SK-N-SH treated with all-trans-retinoic acid at 6 μM for 48 hours (cell line): ENCODE results near the gene STK39.

ENCODE experiments used
- ATAC-seq: fragments of 200-7000 bp; cut with Tn5 transposase; 3 replicates; pipeline ENCODE4 v1.9.1; 2020; ENCODE audit warnings: mild to moderate bottlenecking, moderate library complexity
- ARNTL ChIP-seq: fragments of 450-650 bp; formaldehyde crosslinking; IDR thresholded peaks from 2 replicates; pipeline ENCODE4 v1.5.0; 2020; ENCODE audit warnings: low read depth, mild to moderate bottlenecking, moderate library complexity, borderline replicate concordance
- BACH2 ChIP-seq: fragments of 250-450 bp; sonication (Bioruptor Pico); IDR thresholded peaks from 2 replicates; pipeline ENCODE4 v1.9.0; 2021; ENCODE audit warnings: mild to moderate bottlenecking, borderline replicate concordance
- CSDC2 ChIP-seq: fragments of 250-450 bp; sonication (Bioruptor Pico); IDR thresholded peaks from 2 replicates; pipeline ENCODE4 v1.5.0; 2020; ENCODE audit warnings: mild to moderate bottlenecking, moderate library complexity
- CSRNP3 ChIP-seq: fragments of 250-450 bp; sonication (Bioruptor Pico); IDR thresholded peaks from 2 replicates; pipeline ENCODE4 v1.5.1; 2021; ENCODE audit warnings: mild to moderate bottlenecking, moderate library complexity
- GLIS3 ChIP-seq: fragments of 250-450 bp; sonication (Bioruptor Pico); IDR thresholded peaks from 2 replicates; pipeline ENCODE4 v1.5.0; 2020; ENCODE audit warnings: mild to moderate bottlenecking, moderate library complexity
- ISL1 ChIP-seq: fragments of 250-450 bp; sonication (Bioruptor Pico); IDR thresholded peaks from 2 replicates; pipeline ENCODE4 v2.1.2; 2022; ENCODE audit warnings: mild to moderate bottlenecking, moderate library complexity
- OSR1 ChIP-seq: fragments of 250-450 bp; sonication (Bioruptor Pico); IDR thresholded peaks from 2 replicates; pipeline ENCODE4 v1.8.0; 2022; ENCODE audit warnings: moderate library complexity, mild to moderate bottlenecking, inconsistent platforms
- PATZ1 ChIP-seq: fragments of 250-450 bp; sonication (Bioruptor Pico); IDR thresholded peaks from 2 replicates; pipeline ENCODE4 v1.8.0; 2020; ENCODE audit warnings: mild to moderate bottlenecking, moderate library complexity, borderline replicate concordance
- PPARA ChIP-seq: fragments of 250-450 bp; sonication (Bioruptor Pico); IDR thresholded peaks from 2 replicates; pipeline ENCODE4 v1.5.0; 2020; ENCODE audit warnings: mild to moderate bottlenecking, borderline replicate concordance
- RARB ChIP-seq: fragments of 250-450 bp; sonication (Bioruptor Pico); IDR thresholded peaks from 2 replicates; pipeline ENCODE4 v1.8.0; 2021; ENCODE audit warnings: mild to moderate bottlenecking, moderate library complexity
- SNAI2 ChIP-seq: fragments of 250-450 bp; sonication (Bioruptor Pico); IDR thresholded peaks from 2 replicates; pipeline ENCODE4 v1.5.0; 2020; ENCODE audit warnings: mild to moderate bottlenecking, moderate library complexity
- TCF4 ChIP-seq: fragments of 250-450 bp; sonication (Bioruptor Pico); IDR thresholded peaks from 2 replicates; pipeline ENCODE4 v1.8.0; 2021; ENCODE audit warnings: mild to moderate bottlenecking, moderate library complexity, borderline replicate concordance
- TOX ChIP-seq: fragments of 250-450 bp; sonication (Bioruptor Pico); IDR thresholded peaks from 2 replicates; pipeline ENCODE4 v1.8.0; 2021; ENCODE audit warnings: mild to moderate bottlenecking, moderate library complexity, borderline replicate concordance
- ZC3H10 ChIP-seq: fragments of 250-450 bp; sonication (Bioruptor Pico); IDR thresholded peaks from 2 replicates; pipeline ENCODE4 v1.5.1; 2021; ENCODE audit warnings: mild to moderate bottlenecking, moderate library complexity
- ZFP3 ChIP-seq: fragments of 250-450 bp; sonication (Bioruptor Pico); IDR thresholded peaks from 2 replicates; pipeline ENCODE4 v1.5.0; 2020; ENCODE audit warnings: mild to moderate bottlenecking, moderate library complexity
- ZFP30 ChIP-seq: fragments of 450-650 bp; formaldehyde crosslinking; IDR thresholded peaks from 2 replicates; pipeline ENCODE4 v1.5.0; 2022; ENCODE audit warnings: mild to moderate bottlenecking, moderate library complexity
- ZNF565 ChIP-seq: fragments of 450-650 bp; formaldehyde crosslinking; conservative IDR thresholded peaks from 2 replicates; pipeline ENCODE4 v1.5.0; 2020; ENCODE audit warnings: low read depth, mild to moderate bottlenecking, moderate library complexity
- ZNF70 ChIP-seq: fragments of 450-650 bp; formaldehyde crosslinking; IDR thresholded peaks from 2 replicates; pipeline ENCODE4 v1.5.0; 2020; ENCODE audit warnings: mild to moderate bottlenecking, moderate library complexity
- ZNF8 ChIP-seq: fragments of 450-650 bp; formaldehyde crosslinking; IDR thresholded peaks from 2 replicates; pipeline ENCODE4 v1.5.0; 2020; ENCODE audit warnings: mild to moderate bottlenecking, moderate library complexity
- TF ChIP-seq, protein P1 (sequence below): fragments of 250-450 bp; sonication (Bioruptor Pico); IDR thresholded peaks from 2 replicates; pipeline ENCODE4 v1.5.1; 2020; ENCODE audit warnings: low read depth, mild to moderate bottlenecking, moderate library complexity
- TF ChIP-seq, protein P2 (sequence below): fragments of 250-450 bp; sonication (Bioruptor Pico); IDR thresholded peaks from 2 replicates; pipeline ENCODE4 v1.5.0; 2020; ENCODE audit warnings: mild to moderate bottlenecking, moderate library complexity

Gene STK39

GRCh38 chr2:168210216-168210894 is 37.0 kb downstream of the STK39 start:
- TF ChIP-seq ZNF8 (CRISPR knock-in tag) (no peak), PATZ1 (CRISPR knock-in tag) (no peak), OSR1 (CRISPR knock-in tag) (no peak), CSDC2 (no peak), ZC3H10 (no peak), TCF4 (no peak), ISL1 (CRISPR knock-in tag) (no peak), ZNF565 (CRISPR knock-in tag) (no peak), SNAI2 (CRISPR knock-in tag) (no peak), ZFP3 (no peak), RARB (CRISPR knock-in tag) (no peak), ARNTL (no peak), BACH2 (CRISPR knock-in tag) (no peak), ZNF70 (CRISPR knock-in tag) (no peak), ZFP30 (CRISPR knock-in tag) (no peak), PPARA (CRISPR knock-in tag) (no peak)
- TF ChIP-seq, protein P1, sequence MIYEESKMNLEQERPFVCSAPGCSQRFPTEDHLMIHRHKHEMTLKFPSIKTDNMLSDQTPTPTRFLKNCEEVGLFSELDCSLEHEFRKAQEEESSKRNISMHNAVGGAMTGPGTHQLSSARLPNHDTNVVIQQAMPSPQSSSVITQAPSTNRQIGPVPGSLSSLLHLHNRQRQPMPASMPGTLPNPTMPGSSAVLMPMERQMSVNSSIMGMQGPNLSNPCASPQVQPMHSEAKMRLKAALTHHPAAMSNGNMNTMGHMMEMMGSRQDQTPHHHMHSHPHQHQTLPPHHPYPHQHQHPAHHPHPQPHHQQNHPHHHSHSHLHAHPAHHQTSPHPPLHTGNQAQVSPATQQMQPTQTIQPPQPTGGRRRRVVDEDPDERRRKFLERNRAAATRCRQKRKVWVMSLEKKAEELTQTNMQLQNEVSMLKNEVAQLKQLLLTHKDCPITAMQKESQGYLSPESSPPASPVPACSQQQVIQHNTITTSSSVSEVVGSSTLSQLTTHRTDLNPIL (CRISPR knock-in tag) = no peak
- TF ChIP-seq, protein P2, sequence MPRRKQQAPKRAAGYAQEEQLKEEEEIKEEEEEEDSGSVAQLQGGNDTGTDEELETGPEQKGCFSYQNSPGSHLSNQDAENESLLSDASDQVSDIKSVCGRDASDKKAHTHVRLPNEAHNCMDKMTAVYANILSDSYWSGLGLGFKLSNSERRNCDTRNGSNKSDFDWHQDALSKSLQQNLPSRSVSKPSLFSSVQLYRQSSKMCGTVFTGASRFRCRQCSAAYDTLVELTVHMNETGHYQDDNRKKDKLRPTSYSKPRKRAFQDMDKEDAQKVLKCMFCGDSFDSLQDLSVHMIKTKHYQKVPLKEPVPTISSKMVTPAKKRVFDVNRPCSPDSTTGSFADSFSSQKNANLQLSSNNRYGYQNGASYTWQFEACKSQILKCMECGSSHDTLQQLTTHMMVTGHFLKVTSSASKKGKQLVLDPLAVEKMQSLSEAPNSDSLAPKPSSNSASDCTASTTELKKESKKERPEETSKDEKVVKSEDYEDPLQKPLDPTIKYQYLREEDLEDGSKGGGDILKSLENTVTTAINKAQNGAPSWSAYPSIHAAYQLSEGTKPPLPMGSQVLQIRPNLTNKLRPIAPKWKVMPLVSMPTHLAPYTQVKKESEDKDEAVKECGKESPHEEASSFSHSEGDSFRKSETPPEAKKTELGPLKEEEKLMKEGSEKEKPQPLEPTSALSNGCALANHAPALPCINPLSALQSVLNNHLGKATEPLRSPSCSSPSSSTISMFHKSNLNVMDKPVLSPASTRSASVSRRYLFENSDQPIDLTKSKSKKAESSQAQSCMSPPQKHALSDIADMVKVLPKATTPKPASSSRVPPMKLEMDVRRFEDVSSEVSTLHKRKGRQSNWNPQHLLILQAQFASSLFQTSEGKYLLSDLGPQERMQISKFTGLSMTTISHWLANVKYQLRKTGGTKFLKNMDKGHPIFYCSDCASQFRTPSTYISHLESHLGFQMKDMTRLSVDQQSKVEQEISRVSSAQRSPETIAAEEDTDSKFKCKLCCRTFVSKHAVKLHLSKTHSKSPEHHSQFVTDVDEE = no peak
- TF ChIP-seq, all 23 proteins: peak for 0
- ATAC-seq = no peak

- TF ChIP-seq SNAI2 (CRISPR knock-in tag) (no peak), OSR1 (CRISPR knock-in tag) (no peak), PPARA (CRISPR knock-in tag) (no peak), CSDC2 (no peak), ZNF8 (CRISPR knock-in tag) (no peak), TOX (CRISPR knock-in tag) (no peak), GLIS3 (CRISPR knock-in tag) (no peak), PATZ1 (CRISPR knock-in tag) (no peak), ZNF565 (CRISPR knock-in tag) (no peak), ZFP30 (CRISPR knock-in tag) (no peak), CSRNP3 (CRISPR knock-in tag) (no peak), ZC3H10 (no peak), ZFP3 (no peak)
- TF ChIP-seq, protein P2 = no peak
- no peak for ATAC-seq
Measured at GRCh38 chr2:168208652-168209051, 38.7 kb downstream of the STK39 start.
